ENCODE results near the gene FEN1. TPM values are rescaled to one million over a fixed set of nuclear protein-coding genes. Genes with fewer than 3 reads are reported as not detected.

Gene FEN1
- total and polyA plus RNA-seq, 2 experiments from 2014 or later = 15.4 to 21.0 TPM

DNA sequence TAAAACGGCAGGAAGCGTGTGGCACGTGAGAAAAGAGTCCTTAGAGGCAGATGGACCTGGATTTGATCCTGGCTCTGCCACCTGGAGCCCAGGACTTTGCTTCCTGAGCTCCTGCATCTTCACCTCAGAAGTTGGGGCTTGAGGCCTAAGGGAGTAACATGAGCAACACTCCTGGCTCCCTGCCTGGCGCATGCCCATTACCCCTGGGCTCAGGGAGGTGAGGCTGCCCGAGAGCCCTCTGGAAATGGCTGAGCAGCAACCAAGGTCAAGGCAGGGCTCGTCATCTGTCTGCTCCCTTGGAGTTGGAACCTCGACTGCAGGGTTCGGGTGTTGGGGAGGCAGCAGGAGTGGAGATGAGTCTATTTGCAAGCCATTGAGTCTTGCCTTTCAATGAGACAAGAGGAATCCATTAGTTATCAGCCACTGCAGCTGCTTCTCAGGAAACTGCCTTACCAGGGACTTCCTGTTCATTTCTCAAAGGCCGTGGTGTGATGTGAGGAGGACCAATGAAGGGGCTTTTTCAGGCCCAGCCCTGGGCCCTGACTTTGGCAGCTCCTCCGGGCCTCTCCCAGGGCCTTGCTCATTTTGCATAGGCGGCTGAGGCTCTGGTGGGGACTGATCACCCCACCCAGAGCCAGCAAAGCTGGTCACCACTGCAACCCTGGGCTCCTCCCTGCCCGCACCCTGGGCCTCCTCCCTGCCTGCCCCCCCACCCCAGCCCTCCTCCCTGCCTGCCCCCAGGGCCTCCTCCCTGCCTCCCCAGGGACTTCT lies 41.8 kb downstream of the FEN1 start:
- no peak overlapping the region for H3K4me2 ChIP-seq
- 79% methylated on average over 12 of the region's 12 CpGs for WGBS (ENCODE audit: low lambda C conversion rate, missing lambda C conversion rate)

DNA sequence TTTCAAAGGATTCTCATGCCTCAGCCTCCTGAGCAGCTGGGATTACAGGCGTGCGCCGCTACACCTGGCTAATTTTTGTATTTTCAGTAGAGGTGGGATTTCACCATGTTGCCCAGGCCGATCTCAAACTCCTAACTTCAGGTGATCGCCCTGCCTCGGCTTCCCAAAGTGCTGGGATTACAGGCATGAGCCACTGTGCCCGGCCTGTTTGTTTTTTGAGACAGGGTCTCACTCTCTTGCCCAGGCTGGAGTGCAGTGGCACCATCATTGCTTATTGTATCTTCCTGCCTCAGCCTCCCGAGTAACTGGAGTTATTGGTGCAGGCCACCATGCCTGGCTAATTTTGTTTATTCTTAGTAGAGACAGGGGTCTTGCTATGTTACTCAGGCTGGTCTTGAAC lies 43.5 kb downstream of the FEN1 start:
- TF ChIP-seq EZH2phosphoT487 (IDR thresholded peaks at IDR 0.05; ENCODE audit: low read depth, severe bottlenecking, unreplicated experiment) = no peak
- no peak for TF ChIP-seq EZH2 (IDR thresholded peaks at IDR 0.05; ENCODE audit: borderline replicate concordance)
- no peak for TF ChIP-seq CTCF (IDR thresholded peaks at IDR 0.05; ENCODE audit: poor library complexity)
- Histone ChIP-seq H3K9me3 (ENCODE audit: low read depth) (no peaks in the 10 kb centered on the region), H4K20me1 (ENCODE audit: insufficient read depth, poor library complexity, severe bottlenecking) (peaks cover 43% of the 10 kb centered on the region), H3K4me2 (no peak overlapping the region), H3K27ac (no peak overlapping the region), H3K9me2 (replicated peaks; ENCODE audit: insufficient read depth) (no peaks in the 10 kb centered on the region), H3K79me2 (peaks cover 65% of the 10 kb centered on the region), H3K4me3 (no peak overlapping the region), H3K36me3 (replicated peaks; ENCODE audit: insufficient read depth, low read depth) (no peaks in the 10 kb centered on the region), H2AFZ (no peak overlapping the region), H3K4me1 (ENCODE audit: insufficient read depth) (peaks cover 18% of the 10 kb centered on the region), H3K27me3 (no peaks in the 10 kb centered on the region)
- 94% methylated on average over 8 of the region's 8 CpGs for WGBS (ENCODE audit: low lambda C conversion rate, missing lambda C conversion rate)
- no peak for DNase-seq (ENCODE audit: low spot score)

More for the DNA sequence above, 41.8 kb downstream of the FEN1 start:
- Histone ChIP-seq H3K27ac (peak overlapping the region; percentile 85), H3K9me2 (replicated peaks; ENCODE audit: insufficient read depth) (no peaks in the 10 kb centered on the region), H2AFZ (no peak overlapping the region), H3K9me3 (ENCODE audit: low read depth) (no peaks in the 10 kb centered on the region), H3K36me3 (replicated peaks; ENCODE audit: insufficient read depth, low read depth) (no peaks in the 10 kb centered on the region), H3K27me3 (no peaks in the 10 kb centered on the region), H4K20me1 (ENCODE audit: insufficient read depth, poor library complexity, severe bottlenecking) (peaks cover 58% of the 10 kb centered on the region), H3K4me3 (no peak overlapping the region), H3K4me1 (ENCODE audit: insufficient read depth) (peaks cover 32% of the 10 kb centered on the region), H3K79me2 (peaks cover 79% of the 10 kb centered on the region)
- peak; percentile 43 for DNase-seq (ENCODE audit: low spot score)
- no peak for TF ChIP-seq EZH2 (IDR thresholded peaks at IDR 0.05; ENCODE audit: borderline replicate concordance)
- TF ChIP-seq EZH2phosphoT487 (IDR thresholded peaks at IDR 0.05; ENCODE audit: low read depth, severe bottlenecking, unreplicated experiment) = no peak
- no peak for TF ChIP-seq CTCF (IDR thresholded peaks at IDR 0.05; ENCODE audit: poor library complexity)

DNA sequence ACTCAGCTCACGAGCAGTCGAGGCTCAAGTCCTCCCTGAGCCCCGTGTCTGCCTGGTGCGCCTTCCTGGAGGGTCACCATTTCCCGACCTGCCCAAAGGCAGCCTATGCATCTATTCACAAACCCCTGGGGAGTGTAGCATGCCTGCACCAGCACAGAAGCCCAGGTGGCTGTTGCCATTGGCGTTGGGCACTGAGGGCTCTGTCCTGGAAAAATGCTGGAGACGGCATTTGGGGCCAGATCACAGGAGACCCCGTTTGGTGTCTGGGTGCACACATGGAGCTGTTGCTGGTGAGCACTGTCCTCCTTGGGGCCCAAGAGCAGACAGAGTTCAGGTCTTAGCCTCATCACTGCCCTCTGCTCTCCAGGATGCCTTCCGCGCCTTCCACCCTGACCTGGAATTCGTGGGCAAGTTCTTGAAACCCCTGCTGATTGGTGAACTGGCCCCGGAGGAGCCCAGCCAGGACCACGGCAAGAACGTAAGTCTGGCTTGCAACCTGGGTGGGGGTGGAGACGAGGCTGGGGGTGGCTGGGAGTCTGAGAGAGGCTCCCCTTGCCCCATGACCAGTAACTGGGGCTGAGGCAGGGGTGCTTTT lies 44.8 kb downstream of the FEN1 start:
- Histone ChIP-seq H3K27me3 (no peaks in the 10 kb centered on the region), H2AFZ (no peak overlapping the region), H3K9me3 (ENCODE audit: low read depth) (no peaks in the 10 kb centered on the region), H3K4me1 (ENCODE audit: insufficient read depth) (peaks cover 13% of the 10 kb centered on the region), H3K79me2 (peaks cover 55% of the 10 kb centered on the region), H3K4me3 (no peak overlapping the region), H3K4me2 (no peak overlapping the region), H3K36me3 (replicated peaks; ENCODE audit: insufficient read depth, low read depth) (no peaks in the 10 kb centered on the region), H3K27ac (no peak overlapping the region), H4K20me1 (ENCODE audit: insufficient read depth, poor library complexity, severe bottlenecking) (peaks cover 37% of the 10 kb centered on the region), H3K9me2 (replicated peaks; ENCODE audit: insufficient read depth) (no peaks in the 10 kb centered on the region)
- TF ChIP-seq EZH2 (IDR thresholded peaks at IDR 0.05; ENCODE audit: borderline replicate concordance) (no peak), EZH2phosphoT487 (IDR thresholded peaks at IDR 0.05; ENCODE audit: low read depth, severe bottlenecking, unreplicated experiment) (no peak), CTCF (IDR thresholded peaks at IDR 0.05; ENCODE audit: poor library complexity) (no peak)
- 96% methylated on average over 15 of the region's 15 CpGs for WGBS (ENCODE audit: low lambda C conversion rate, missing lambda C conversion rate)
- no peak for DNase-seq (ENCODE audit: low spot score)
